HG03354 (cell line): ENCODE measurements around the gene RALB.
"Not testable (repeated sequence)": the region's sequence is repeated elsewhere in the genome, so short reads cannot be mapped to it uniquely, and the experiment has no call there.

Experiments used
- ATAC-seq: cut with Tn5 transposase; IDR thresholded peaks from one replicate; pipeline ENCODE4 v1.9.1; 2021; ENCODE audit warnings: mild to moderate bottlenecking; ENCODE audit not compliant: unreplicated experiment, poor library complexity, severe bottlenecking

RALB gene

GRCh38 chr2:120312076-120312475, 59.4 kb downstream of the RALB start:
- ATAC-seq, result no peak

- ATAC-seq, result peak; percentile 57
These were observed 60.4 kb downstream of the RALB start for GRCh38 chr2:120312860-120313694.

GRCh38 chr2:120313695-120314615, 61.3 kb downstream of the RALB start:
- no peak for ATAC-seq

GRCh38 chr2:120314690-120315366, 62.2 kb downstream of the RALB start:
- no peak for ATAC-seq

- no peak for ATAC-seq
These were observed 62.8 kb downstream of the RALB start for GRCh38 chr2:120315367-120316033.

- ATAC-seq, result no peak
These were observed 63.4 kb downstream of the RALB start for GRCh38 chr2:120316071-120316470.

- no peak for ATAC-seq
These were observed 64.0 kb downstream of the RALB start for GRCh38 chr2:120316528-120317179.

- ATAC-seq, result no peak
These were observed 64.5 kb downstream of the RALB start for GRCh38 chr2:120317180-120317533.

GRCh38 chr2:120317916-120318315, 65.3 kb downstream of the RALB start:
- ATAC-seq, result no peak

GRCh38 chr2:120318626-120319025, 66.0 kb downstream of the RALB start:
- ATAC-seq, result no peak

- no peak for ATAC-seq
These were observed 66.5 kb downstream of the RALB start for GRCh38 chr2:120319123-120319522.

GRCh38 chr2:120319686-120320317, 67.2 kb downstream of the RALB start:
- ATAC-seq, result no peak

- ATAC-seq, result no peak
These were observed 67.7 kb downstream of the RALB start for GRCh38 chr2:120320318-120320851.

- ATAC-seq, result not testable (repeated sequence)
These were observed 68.4 kb downstream of the RALB start for GRCh38 chr2:120320887-120321556.

- ATAC-seq, result no peak
These were observed 69.2 kb downstream of the RALB start for GRCh38 chr2:120321721-120322284.

- ATAC-seq, result no peak
These were observed 69.7 kb downstream of the RALB start for GRCh38 chr2:120322329-120322728.

- ATAC-seq, result no peak
These were observed 70.6 kb downstream of the RALB start for GRCh38 chr2:120323214-120323613.
